Measurements from ENCODE around the gene ADGRG3.

GRCh38 chr16:57730771-57731730 lies 62.9 kb downstream of the ADGRG3 start:
- no peak for TF ChIP-seq CTCF (IDR thresholded peaks at IDR 0.05)
- no peak for TF ChIP-seq POLR2AphosphoS5 (IDR thresholded peaks at IDR 0.05)
